GM10847 (cell line): Measurements from ENCODE around the gene XIRP2.

ENCODE experiments used
- POLR2A ChIP-seq: IDR thresholded peaks from 2 replicates; pipeline ENCODE4 v1.6.1; 2011; ENCODE audit not compliant: insufficient read length; ENCODE audit errors: extremely low read depth

Gene XIRP2

GRCh38 chr2:167134381-167135072 lies 246.2 kb downstream of the XIRP2 start:
- TF ChIP-seq POLR2A = no peak

- no peak for TF ChIP-seq POLR2A
Measured at GRCh38 chr2:167135706-167136105, 247.4 kb downstream of the XIRP2 start.

- no peak for TF ChIP-seq POLR2A
Measured at GRCh38 chr2:167136879-167137596, 248.8 kb downstream of the XIRP2 start.

GRCh38 chr2:167140330-167140729 lies 252.1 kb downstream of the XIRP2 start:
- TF ChIP-seq POLR2A = no peak

GRCh38 chr2:167140767-167141166 lies 252.5 kb downstream of the XIRP2 start:
- TF ChIP-seq POLR2A = no peak

GRCh38 chr2:167142554-167142953 lies 254.3 kb downstream of the XIRP2 start:
- TF ChIP-seq POLR2A = no peak

GRCh38 chr2:167144179-167144898 lies 256.1 kb downstream of the XIRP2 start:
- no peak for TF ChIP-seq POLR2A

- no peak for TF ChIP-seq POLR2A
Measured at GRCh38 chr2:167147271-167147941, 259.1 kb downstream of the XIRP2 start.

- no peak for TF ChIP-seq POLR2A
Measured at GRCh38 chr2:167151894-167152293, 263.6 kb downstream of the XIRP2 start.

GRCh38 chr2:167157523-167157922 lies 269.2 kb downstream of the XIRP2 start:
- TF ChIP-seq POLR2A = no peak

GRCh38 chr2:167177196-167177595 lies 288.9 kb downstream of the XIRP2 start:
- TF ChIP-seq POLR2A = no peak

- no peak for TF ChIP-seq POLR2A
Measured at GRCh38 chr2:167181134-167181533, 292.9 kb downstream of the XIRP2 start.

- no peak for TF ChIP-seq POLR2A
Measured at GRCh38 chr2:167181688-167182087, 293.4 kb downstream of the XIRP2 start.

GRCh38 chr2:167182403-167182802 lies 294.1 kb downstream of the XIRP2 start:
- no peak for TF ChIP-seq POLR2A

GRCh38 chr2:167183931-167184330 lies 295.7 kb downstream of the XIRP2 start:
- no peak for TF ChIP-seq POLR2A
